Tibial artery (tissue), 4 donors: Measurements from ENCODE around the gene DVL1.

Experiments
- DNase-seq, 2 donors: peaks; one replicate each; pipeline ENCODE4 v3.0.0-alpha.2; 2019
- H3K27ac ChIP-seq, 2 donors: fragments of 200-600 bp; sonication (generic) in 1 of 2; 1 replicate in 1 of 2; 2 replicates in 1 of 2; pipeline ENCODE4 v1.5.1; 2018 to 2019; ENCODE audit warnings: mild to moderate bottlenecking in 1 of 2
- H3K27me3 ChIP-seq, 2 donors: fragments of 200-600 bp; sonication (generic) in 1 of 2; one replicate each; pipeline versions ENCODE4 v1.5.1 to v1.6.0; 2016 to 2019
- H3K36me3 ChIP-seq, 3 donors: fragments of 200-600 bp; sonication (generic) in 2 of 3; one replicate each; pipeline ENCODE4 v1.5.1; 2016 to 2019; ENCODE audit warnings: mild to moderate bottlenecking in 2 of 3
- H3K4me1 ChIP-seq, 4 donors: fragments of 200-600 bp; sonication (generic) in 2 of 4; 1 replicate in 3 of 4; 2 replicates in 1 of 4; pipeline ENCODE4 v1.5.1; 2016 to 2019
- H3K4me3 ChIP-seq, 2 donors: fragments of 200-600 bp; sonication (generic) in 1 of 2; 1 replicate in 1 of 2; 2 replicates in 1 of 2; pipeline ENCODE4 v1.5.1; 2018 to 2019; ENCODE audit warnings: mild to moderate bottlenecking in 2 of 2
- H3K9me3 ChIP-seq, 3 donors: fragments of 200-600 bp; sonication (generic) in 1 of 3; one replicate each; pipeline ENCODE4 v1.5.1; 2016 to 2019
- CTCF ChIP-seq, 2 experiments: fragments of 200-600 bp in 1 of 2; fragments of 450-650 bp in 1 of 2; IDR thresholded peaks; one replicate each; pipeline ENCODE4 v1.5.1; 2017 to 2019; ENCODE audit warnings: antibody characterized with exemption in 2 of 2, mild to moderate bottlenecking in 1 of 2, moderate library complexity in 1 of 2
- intact Hi-C: fragments of 100-400 bp; cut with DNase I; formaldehyde crosslinking; loops from one replicate; pipeline ENCODE4 v1.15.0; 2023; ENCODE audit warnings: low total_unique reads

DVL1 gene

GRCh38 chr1:1293263-1294249 lies 55.7 kb downstream of the DVL1 start:
- Histone ChIP-seq H3K4me1 (peaks cover 0 to 25% (median 7%) of the 10 kb centered on the region in 4 donors), H3K9me3 (no peaks in the 10 kb centered on the region), H3K4me3 (no peak overlapping the region), H3K36me3 (peaks cover 3 to 48% (median 28%) of the 10 kb centered on the region in 3 donors), H3K27ac (no peak overlapping the region), H3K27me3 (peaks cover 0 to 16% of the 10 kb centered on the region in 2 donors)
- no peak for TF ChIP-seq CTCF (IDR thresholded peaks at IDR 0.05)
- no peak for DNase-seq
- intact Hi-C loops, result loop anchor here (5.0 kb wide), 1 partner anchor 171 kb away; no protein-coding TSS in a partner anchor

GRCh38 chr1:1292851-1293250 lies 56.4 kb downstream of the DVL1 start:
- Histone ChIP-seq H3K4me3 (no peak overlapping the region), H3K27me3 (peaks cover 0 to 18% of the 10 kb centered on the region in 2 donors), H3K9me3 (no peaks in the 10 kb centered on the region), H3K4me1 (peaks cover 0 to 25% (median 7%) of the 10 kb centered on the region in 4 donors), H3K36me3 (peaks cover 3 to 43% (median 28%) of the 10 kb centered on the region in 3 donors), H3K27ac (no peak overlapping the region)
- intact Hi-C loops, result loop anchor here (5.0 kb wide), 1 partner anchor 171 kb away; no protein-coding TSS in a partner anchor
- DNase-seq, result no peak
- TF ChIP-seq CTCF (IDR thresholded peaks at IDR 0.05), result no peak

- TF ChIP-seq CTCF (IDR thresholded peaks at IDR 0.05), result no peak
- DNase-seq, result no peak
- intact Hi-C loops, result loop anchor here (5.0 kb wide), 1 partner anchor 170 kb away; no protein-coding TSS in a partner anchor
Observed at GRCh38 chr1:1292442-1292779, 56.8 kb downstream of the DVL1 start.

GRCh38 chr1:1291548-1292441 lies 57.4 kb downstream of the DVL1 start:
- Histone ChIP-seq H3K4me1 (peaks cover 0 to 25% (median 7%) of the 10 kb centered on the region in 4 donors), H3K27me3 (peaks cover 0 to 28% of the 10 kb centered on the region in 2 donors), H3K36me3 (peaks cover 0 to 36% (median 21%) of the 10 kb centered on the region in 3 donors), H3K9me3 (no peaks in the 10 kb centered on the region), H3K27ac (no peak overlapping the region), H3K4me3 (no peak overlapping the region)
- intact Hi-C loops, result loop anchor here (5.0 kb wide), 1 partner anchor 169 kb away; no protein-coding TSS in a partner anchor
- TF ChIP-seq CTCF (IDR thresholded peaks at IDR 0.05), result peak; percentile 51 to 59
- peak in 1 of 2 donors; percentile 44 for DNase-seq

More at GRCh38 chr1:1292442-1292779, 56.8 kb downstream of the DVL1 start:
- Histone ChIP-seq H3K36me3 (peaks cover 0 to 39% (median 24%) of the 10 kb centered on the region in 3 donors), H3K9me3 (no peaks in the 10 kb centered on the region), H3K4me3 (no peak overlapping the region), H3K27ac (no peak overlapping the region), H3K27me3 (peaks cover 0 to 22% of the 10 kb centered on the region in 2 donors), H3K4me1 (peaks cover 0 to 25% (median 7%) of the 10 kb centered on the region in 4 donors)

GRCh38 chr1:1291023-1291528 lies 58.1 kb downstream of the DVL1 start:
- peaks cover 0 to 35% of the 10 kb centered on the region in 2 donors for H3K27me3 ChIP-seq
- peaks cover 0 to 25% (median 7%) of the 10 kb centered on the region in 4 donors for H3K4me1 ChIP-seq
- intact Hi-C loops, result loop anchor here (5.0 kb wide), 1 partner anchor 169 kb away; no protein-coding TSS in a partner anchor
- no peak overlapping the region for H3K4me3 ChIP-seq
- no peak for TF ChIP-seq CTCF (IDR thresholded peaks at IDR 0.05)
- no peak for DNase-seq
- H3K9me3 ChIP-seq, result no peaks in the 10 kb centered on the region
- no peak overlapping the region for H3K27ac ChIP-seq
- H3K36me3 ChIP-seq, result peaks cover 0 to 29% (median 14%) of the 10 kb centered on the region in 3 donors
